ENCODE data around the gene AKAP13. TPM values are rescaled to one million over a fixed set of nuclear protein-coding genes. Genes with fewer than 3 reads are reported as not detected.

AKAP13 gene
- total RNA-seq, 1 donor from 2014 or later = 84.9 TPM

DNA sequence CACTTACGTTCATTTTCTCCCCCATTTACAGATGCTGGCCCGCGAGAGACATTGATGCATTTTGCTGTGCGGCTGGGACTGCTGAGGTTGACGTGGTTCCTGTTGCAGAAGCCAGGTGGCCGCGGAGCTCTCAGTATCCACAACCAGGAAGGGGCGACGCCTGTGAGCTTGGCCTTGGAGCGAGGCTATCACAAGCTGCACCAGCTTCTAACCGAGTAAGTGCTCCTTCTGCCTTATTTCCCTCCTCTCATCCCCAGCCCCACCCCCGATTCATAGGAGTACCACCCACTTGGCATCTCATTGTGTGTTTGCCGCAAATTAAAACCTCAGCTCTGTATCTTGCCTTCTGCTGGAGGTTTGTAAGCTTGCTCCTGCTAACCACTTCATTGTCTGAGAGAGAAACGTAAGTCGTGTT lies 163.3 kb downstream of the AKAP13 start:
- peak; percentile 26 for ATAC-seq

DNA sequence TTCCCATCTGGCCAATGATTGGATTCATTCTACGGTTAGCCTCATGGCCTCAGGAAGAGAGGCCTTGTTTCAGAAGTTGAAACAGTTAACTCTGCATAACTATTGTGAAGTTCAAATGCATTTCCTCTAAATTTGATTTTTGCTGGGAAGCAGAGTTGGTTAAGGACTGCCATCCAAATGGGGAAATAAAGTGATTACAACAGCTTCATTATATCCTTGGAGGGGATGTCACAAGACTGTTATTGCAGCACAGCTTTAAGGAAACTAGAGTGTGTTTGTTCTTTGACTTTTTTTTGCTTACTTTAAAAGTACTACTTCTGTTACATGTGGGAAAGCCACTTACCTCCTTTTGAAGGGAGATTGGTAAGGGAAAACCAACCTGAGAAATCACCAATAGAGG lies 164.8 kb downstream of the AKAP13 start:
- no peak for ATAC-seq

GRCh38 chr15:85545752-85546151 lies 165.3 kb downstream of the AKAP13 start:
- no peak for ATAC-seq

- ATAC-seq = no peak
These were observed 167.0 kb downstream of the AKAP13 start for GRCh38 chr15:85547386-85547785.

GRCh38 chr15:85550283-85550682 lies 169.9 kb downstream of the AKAP13 start:
- no peak for ATAC-seq

GRCh38 chr15:85551221-85551832 lies 170.9 kb downstream of the AKAP13 start:
- no peak for ATAC-seq

- ATAC-seq = no peak
These were observed 174.6 kb downstream of the AKAP13 start for GRCh38 chr15:85554852-85555521.

GRCh38 chr15:85555875-85556617 lies 175.6 kb downstream of the AKAP13 start:
- ATAC-seq = no peak

- ATAC-seq = no peak
These were observed 176.2 kb downstream of the AKAP13 start for GRCh38 chr15:85556618-85556895.

- ATAC-seq = no peak
These were observed 177.0 kb downstream of the AKAP13 start for GRCh38 chr15:85557385-85557784.

- ATAC-seq = no peak
These were observed 178.4 kb downstream of the AKAP13 start for GRCh38 chr15:85558848-85559247.

DNA sequence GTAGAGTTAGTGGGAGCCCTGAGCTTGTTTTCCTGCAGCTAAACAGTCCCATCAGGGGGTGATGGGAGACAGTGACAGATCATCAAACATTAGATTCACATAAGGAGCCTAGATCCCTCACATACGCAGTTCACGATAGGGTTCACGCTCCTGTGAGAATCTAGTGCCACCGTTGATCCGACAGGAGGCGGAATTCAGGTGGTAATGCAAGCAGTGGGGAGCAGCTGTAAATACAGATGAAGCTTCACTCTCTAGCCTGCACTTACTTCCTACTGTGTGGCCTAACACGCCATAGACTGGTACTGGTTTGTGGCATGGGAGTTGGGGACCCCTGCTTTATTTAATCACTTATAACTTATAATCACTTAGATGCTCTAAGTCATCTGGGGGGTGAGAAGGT lies 179.1 kb downstream of the AKAP13 start:
- no peak for ATAC-seq

DNA sequence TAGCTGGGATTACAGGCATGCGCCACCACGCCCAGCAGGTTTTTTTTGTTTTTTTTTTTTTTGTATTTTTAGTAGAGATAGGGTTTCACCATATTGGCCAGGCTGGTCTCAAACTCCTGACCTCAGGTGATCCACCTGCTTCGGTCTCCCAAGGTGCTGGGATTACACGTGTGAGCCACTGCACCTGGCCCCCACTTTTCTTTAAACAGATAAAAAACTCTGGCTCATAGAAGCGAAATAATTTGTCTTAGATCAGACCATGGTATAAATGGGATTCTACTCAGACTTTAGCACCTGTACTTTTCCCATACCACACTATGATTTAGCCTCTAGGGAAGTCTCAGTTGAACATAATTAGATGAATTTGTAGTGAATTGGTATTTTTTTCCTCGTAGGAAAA lies 182.4 kb downstream of the AKAP13 start:
- ATAC-seq = no peak

GRCh38 chr15:85563328-85563727 lies 182.9 kb downstream of the AKAP13 start:
- ATAC-seq = no peak

DNA sequence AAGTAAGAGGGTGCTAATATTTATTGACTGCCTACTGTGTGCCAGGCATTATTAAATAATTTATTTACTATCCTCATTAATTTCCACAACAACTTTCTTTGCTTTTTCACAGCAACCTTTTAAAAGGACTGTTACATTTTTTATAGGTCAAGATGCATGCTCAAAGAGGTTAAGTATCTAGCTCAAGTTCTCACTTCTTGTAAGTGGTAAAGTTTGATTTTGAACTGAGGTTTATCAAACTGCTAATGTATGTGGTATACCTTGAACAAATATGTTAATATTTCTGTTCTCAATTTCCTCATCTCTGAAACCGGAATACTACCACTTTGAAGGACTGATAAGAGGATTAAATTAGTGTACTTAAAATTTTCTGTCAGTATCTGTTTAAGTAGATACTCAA lies 183.3 kb downstream of the AKAP13 start:
- no peak for ATAC-seq

DNA sequence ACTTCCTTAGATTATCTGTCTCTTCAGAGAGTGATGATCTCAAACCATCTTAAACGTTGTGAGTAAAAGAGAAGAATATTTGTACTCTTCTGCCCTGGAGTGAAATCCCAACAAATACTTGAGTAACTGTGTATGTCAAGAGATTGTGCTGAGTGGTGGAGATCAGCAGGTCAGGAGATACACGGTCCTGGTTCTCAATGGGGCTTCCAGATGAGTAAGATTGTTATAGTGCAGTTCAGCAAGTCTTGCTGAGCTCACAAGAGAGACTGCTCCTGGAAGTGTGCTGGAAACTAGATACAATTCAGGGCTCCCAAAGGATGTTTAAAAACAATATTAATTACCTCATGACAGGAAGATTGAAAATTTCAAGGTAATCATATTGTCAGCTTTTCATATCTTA lies 184.3 kb downstream of the AKAP13 start:
- no peak for ATAC-seq

DNA sequence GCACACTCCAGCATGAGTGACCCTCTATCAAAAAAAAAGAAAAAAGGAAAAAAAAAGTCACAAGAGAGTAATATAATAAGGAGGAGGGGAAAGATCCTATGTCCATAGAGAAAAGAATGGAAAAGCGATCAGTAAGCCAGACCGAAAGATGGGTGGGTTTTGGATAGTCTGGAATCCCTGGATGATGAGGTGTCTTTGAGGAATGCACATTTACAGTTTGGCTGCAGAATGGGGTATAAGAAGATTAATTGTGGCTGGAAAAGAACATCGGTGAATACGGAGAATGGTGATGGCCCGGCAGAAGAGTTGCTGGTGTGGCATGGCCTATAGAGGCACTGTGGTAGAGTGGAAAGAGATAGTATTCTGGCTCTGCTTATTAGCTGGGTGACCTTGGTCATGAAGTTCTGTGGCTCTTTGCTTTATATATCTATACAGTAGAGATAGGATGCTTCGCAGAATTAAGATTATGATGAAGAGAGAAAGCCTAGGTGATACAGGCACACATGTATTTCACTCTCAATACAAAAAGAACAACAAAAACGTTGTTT lies 187.9 kb downstream of the AKAP13 start:
- ATAC-seq = no peak

DNA sequence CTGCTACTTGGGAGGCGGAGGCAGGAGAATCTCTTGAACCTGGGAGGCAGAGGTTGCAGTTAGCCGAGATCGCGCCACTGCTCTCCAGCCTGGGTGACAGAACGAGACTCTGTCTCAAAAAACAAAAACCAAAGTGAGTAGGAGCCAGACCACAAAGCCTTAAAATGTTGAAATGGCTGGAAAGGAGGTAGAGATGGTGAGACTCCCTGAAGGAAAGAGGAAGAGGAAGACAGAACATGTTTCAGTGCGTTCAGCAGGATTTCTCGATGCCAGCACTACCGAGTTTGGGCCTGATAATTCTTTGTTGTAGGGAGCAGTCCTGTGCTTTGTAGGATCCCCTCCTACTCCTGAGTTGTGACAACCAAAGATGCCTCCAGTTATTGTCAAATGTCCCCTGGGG lies 189.9 kb downstream of the AKAP13 start:
- ATAC-seq = no peak

GRCh38 chr15:85571780-85572179 lies 191.4 kb downstream of the AKAP13 start:
- no peak for ATAC-seq

- ATAC-seq = no peak
These were observed 196.0 kb downstream of the AKAP13 start for GRCh38 chr15:85576392-85576791.

DNA sequence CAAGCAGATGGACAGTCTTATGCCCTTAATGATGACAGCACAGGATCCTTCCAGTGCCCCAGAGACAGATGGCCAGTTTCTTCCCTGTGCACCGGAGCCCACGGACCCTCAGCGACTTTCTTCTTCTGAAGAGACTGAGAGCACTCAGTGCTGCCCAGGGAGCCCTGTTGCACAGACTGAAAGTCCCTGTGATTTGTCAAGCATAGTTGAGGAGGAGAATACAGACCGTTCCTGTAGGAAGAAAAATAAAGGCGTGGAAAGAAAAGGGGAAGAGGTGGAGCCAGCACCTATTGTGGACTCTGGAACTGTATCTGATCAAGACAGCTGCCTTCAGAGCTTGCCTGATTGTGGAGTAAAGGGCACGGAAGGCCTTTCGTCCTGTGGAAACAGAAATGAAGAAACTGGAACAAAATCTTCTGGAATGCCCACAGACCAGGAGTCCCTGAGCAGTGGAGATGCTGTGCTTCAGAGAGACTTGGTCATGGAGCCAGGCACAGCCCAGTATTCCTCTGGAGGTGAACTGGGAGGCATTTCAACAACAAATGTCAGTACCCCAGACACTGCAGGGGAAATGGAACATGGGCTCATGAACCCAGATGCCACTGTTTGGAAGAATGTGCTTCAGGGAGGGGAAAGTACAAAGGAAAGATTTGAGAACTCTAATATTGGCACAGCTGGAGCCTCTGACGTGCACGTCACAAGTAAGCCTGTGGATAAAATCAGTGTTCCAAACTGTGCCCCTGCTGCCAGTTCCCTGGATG lies 198.7 kb downstream of the AKAP13 start:
- ATAC-seq = no peak

- ATAC-seq = no peak
These were observed 199.7 kb downstream of the AKAP13 start for GRCh38 chr15:85579957-85580694.
